SK-N-SH treated with all-trans-retinoic acid at 6 μM for 48 hours (cell line): ENCODE measurements around the gene PKP4.

ENCODE experiments used
- RARB ChIP-seq: fragments of 250-450 bp; sonication (Bioruptor Pico); IDR thresholded peaks from 2 replicates; pipeline ENCODE4 v1.8.0; 2021; ENCODE audit warnings: mild to moderate bottlenecking, moderate library complexity
- ZNF70 ChIP-seq: fragments of 450-650 bp; formaldehyde crosslinking; IDR thresholded peaks from 2 replicates; pipeline ENCODE4 v1.5.0; 2020; ENCODE audit warnings: mild to moderate bottlenecking, moderate library complexity
- TF ChIP-seq, protein P1 (sequence below): fragments of 250-450 bp; sonication (Bioruptor Pico); IDR thresholded peaks from 2 replicates; pipeline ENCODE4 v1.5.1; 2020; ENCODE audit warnings: low read depth, mild to moderate bottlenecking, moderate library complexity

- TF ChIP-seq RARB (CRISPR knock-in tag): no peak
- TF ChIP-seq, protein P1, sequence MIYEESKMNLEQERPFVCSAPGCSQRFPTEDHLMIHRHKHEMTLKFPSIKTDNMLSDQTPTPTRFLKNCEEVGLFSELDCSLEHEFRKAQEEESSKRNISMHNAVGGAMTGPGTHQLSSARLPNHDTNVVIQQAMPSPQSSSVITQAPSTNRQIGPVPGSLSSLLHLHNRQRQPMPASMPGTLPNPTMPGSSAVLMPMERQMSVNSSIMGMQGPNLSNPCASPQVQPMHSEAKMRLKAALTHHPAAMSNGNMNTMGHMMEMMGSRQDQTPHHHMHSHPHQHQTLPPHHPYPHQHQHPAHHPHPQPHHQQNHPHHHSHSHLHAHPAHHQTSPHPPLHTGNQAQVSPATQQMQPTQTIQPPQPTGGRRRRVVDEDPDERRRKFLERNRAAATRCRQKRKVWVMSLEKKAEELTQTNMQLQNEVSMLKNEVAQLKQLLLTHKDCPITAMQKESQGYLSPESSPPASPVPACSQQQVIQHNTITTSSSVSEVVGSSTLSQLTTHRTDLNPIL (CRISPR knock-in tag): no peak
- no peak for TF ChIP-seq ZNF70 (CRISPR knock-in tag)
Measured at GRCh38 chr2:158467248-158467647, 10.5 kb downstream of the PKP4 start.
